NCI-H2081 (cell line): ENCODE results near the gene POLD2.

Experiments
- DNase-seq, 2 experiments: peaks; one replicate each; lab custom pipeline; 2025; lab: John Stamatoyannopoulos, UW

Gene POLD2

GRCh38 chr7:44064791-44065430, 58.4 kb downstream of the POLD2 start:
- peak in 1 of 2 experiments; percentile 63 for DNase-seq
